Chondrocyte (in vitro differentiated cells): ENCODE data around the gene TAGAP. TPM values are rescaled to one million over a fixed set of nuclear protein-coding genes. Genes with fewer than 3 reads are reported as not detected.

ENCODE experiments used
- DNase-seq: peaks from one replicate; pipeline ENCODE4 v3.0.0; 2021; ENCODE audit warnings: mixed read lengths, low spot score
- H3K27ac Mint-ChIP-seq: one replicate; pipeline ENCODE4 v1.8.0; 2021; ENCODE audit warnings: mild to moderate bottlenecking, moderate library complexity, mixed read lengths; ENCODE audit not compliant: unreplicated experiment
- H3K27me3 Mint-ChIP-seq: 2 replicates; pipeline ENCODE4 v1.8.0; 2021; ENCODE audit warnings: low read depth, mixed read lengths
- H3K36me3 Mint-ChIP-seq: 2 replicates; pipeline ENCODE4 v1.8.0; 2021; ENCODE audit warnings: low read depth, mixed read lengths
- H3K4me1 Mint-ChIP-seq: 2 replicates; pipeline ENCODE4 v1.8.0; 2021; ENCODE audit warnings: low read depth, mild to moderate bottlenecking, mixed read lengths
- H3K4me3 Mint-ChIP-seq: one replicate; pipeline ENCODE4 v1.8.0; 2021; ENCODE audit warnings: mild to moderate bottlenecking, moderate library complexity, mixed read lengths; ENCODE audit not compliant: unreplicated experiment
- H3K9me3 Mint-ChIP-seq: 2 replicates; pipeline ENCODE4 v1.8.0; 2021; ENCODE audit warnings: low read depth, mixed read lengths
- total RNA-seq: library from RNA; stranded (reverse); gene quantifications from 3 replicates; pipeline ENCODE4 v1.2.1, GENCODE V29; 2021
- TF ChIP-seq, protein P1 (sequence below): fragments of 200-600 bp; sonication (generic); IDR thresholded peaks from 2 replicates; pipeline ENCODE4 v1.5.0; 2021; ENCODE audit warnings: antibody characterized with exemption, mild to moderate bottlenecking, moderate library complexity

Gene TAGAP
- total RNA-seq, 1 donor from 2014 or later = not detected

GRCh38 chr6:158988477-158988876, 56.3 kb downstream of the TAGAP start:
- TF ChIP-seq, protein P1, sequence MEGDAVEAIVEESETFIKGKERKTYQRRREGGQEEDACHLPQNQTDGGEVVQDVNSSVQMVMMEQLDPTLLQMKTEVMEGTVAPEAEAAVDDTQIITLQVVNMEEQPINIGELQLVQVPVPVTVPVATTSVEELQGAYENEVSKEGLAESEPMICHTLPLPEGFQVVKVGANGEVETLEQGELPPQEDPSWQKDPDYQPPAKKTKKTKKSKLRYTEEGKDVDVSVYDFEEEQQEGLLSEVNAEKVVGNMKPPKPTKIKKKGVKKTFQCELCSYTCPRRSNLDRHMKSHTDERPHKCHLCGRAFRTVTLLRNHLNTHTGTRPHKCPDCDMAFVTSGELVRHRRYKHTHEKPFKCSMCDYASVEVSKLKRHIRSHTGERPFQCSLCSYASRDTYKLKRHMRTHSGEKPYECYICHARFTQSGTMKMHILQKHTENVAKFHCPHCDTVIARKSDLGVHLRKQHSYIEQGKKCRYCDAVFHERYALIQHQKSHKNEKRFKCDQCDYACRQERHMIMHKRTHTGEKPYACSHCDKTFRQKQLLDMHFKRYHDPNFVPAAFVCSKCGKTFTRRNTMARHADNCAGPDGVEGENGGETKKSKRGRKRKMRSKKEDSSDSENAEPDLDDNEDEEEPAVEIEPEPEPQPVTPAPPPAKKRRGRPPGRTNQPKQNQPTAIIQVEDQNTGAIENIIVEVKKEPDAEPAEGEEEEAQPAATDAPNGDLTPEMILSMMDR = no peak
- H3K4me1 Mint-ChIP-seq = no peaks in the 10 kb centered on the region
- H3K36me3 Mint-ChIP-seq = peaks cover 10% of the 10 kb centered on the region

GRCh38 chr6:158987657-158988056, 57.1 kb downstream of the TAGAP start:
- Mint-ChIP-seq H3K36me3 (peaks cover 9% of the 10 kb centered on the region), H3K27ac (no peak overlapping the region), H3K27me3 (no peaks in the 10 kb centered on the region), H3K9me3 (peaks cover 12% of the 10 kb centered on the region), H3K4me1 (no peaks in the 10 kb centered on the region), H3K4me3 (no peak overlapping the region)
- no peak for DNase-seq
- TF ChIP-seq, protein P1 = no peak

More at GRCh38 chr6:158988477-158988876, 56.3 kb downstream of the TAGAP start:
- H3K27me3 Mint-ChIP-seq = no peaks in the 10 kb centered on the region
- DNase-seq = no peak
- peaks cover 12% of the 10 kb centered on the region for H3K9me3 Mint-ChIP-seq
- H3K4me3 Mint-ChIP-seq = no peak overlapping the region
- no peak overlapping the region for H3K27ac Mint-ChIP-seq

Other genes with a start within 250 kb of the TAGAP start
- gene EZR, start 225.6 kb downstream of the TAGAP start, total RNA-seq = 57.0 to 71.5 TPM (median 68.4 TPM) in 3 replicates
- 8.3 to 10.0 TPM (median 8.7 TPM) in 3 replicates for gene RSPH3, start 44.8 kb downstream of the TAGAP start, total RNA-seq
- 10.5 to 13.8 TPM (median 12.8 TPM) in 3 replicates for gene FNDC1, start 124.4 kb upstream of the TAGAP start, total RNA-seq